ENCODE data around the gene ATP5F1B.

The ATP5F1B gene

DNA sequence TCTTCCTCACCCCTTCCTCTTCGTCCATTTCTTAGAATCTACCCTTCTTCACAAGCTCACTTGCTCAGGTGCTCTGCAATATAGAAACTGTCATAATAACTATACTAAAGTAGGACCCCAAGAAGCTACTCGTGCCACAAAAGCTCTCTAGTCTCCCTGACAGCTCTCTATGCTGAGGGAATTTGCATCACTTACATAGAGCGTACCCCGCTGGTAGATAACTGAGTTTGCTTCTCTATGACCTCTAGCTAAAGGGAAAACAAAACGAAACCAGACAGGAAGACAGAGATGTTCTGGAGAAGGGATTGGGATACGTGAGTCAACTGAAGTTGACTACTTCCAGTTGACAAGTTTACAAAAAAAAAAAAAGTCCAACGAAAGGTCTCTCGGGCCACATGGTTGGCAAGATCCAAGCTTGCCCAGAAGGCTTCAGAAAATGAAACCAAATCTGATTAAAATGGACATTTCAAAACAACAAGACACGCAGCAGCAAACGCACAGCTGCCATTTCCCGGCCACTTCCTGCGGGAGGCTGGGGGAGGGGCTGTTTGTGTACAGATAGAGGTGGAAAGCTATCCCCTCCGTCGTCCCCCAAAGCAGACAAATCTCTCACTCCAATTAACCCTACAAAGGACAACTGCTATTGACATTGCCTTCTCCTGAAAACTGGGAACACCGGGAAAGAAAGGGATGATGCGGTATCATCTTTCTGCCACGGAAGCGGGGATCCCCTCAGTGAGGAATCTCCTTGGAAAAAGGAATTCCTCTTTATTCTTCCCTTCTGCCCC, 16.9 kb downstream of the ATP5F1B start:
- Histone ChIP-seq H3K27me3 (ENCODE audit: insufficient read depth, poor library complexity, severe bottlenecking) (no peaks in the 10 kb centered on the region), H3K27ac (replicated peaks) (peak overlapping the region; percentile 94), H3K4me3 (replicated peaks; ENCODE audit: insufficient read depth, low read length) (peak overlapping the region; percentile 99)
- peak in 1 of 2 experiments; percentile 61 for DNase-seq (ENCODE audit: low read depth in 1 of 2, low spot score in 1 of 2)
- TF ChIP-seq, protein P1, sequence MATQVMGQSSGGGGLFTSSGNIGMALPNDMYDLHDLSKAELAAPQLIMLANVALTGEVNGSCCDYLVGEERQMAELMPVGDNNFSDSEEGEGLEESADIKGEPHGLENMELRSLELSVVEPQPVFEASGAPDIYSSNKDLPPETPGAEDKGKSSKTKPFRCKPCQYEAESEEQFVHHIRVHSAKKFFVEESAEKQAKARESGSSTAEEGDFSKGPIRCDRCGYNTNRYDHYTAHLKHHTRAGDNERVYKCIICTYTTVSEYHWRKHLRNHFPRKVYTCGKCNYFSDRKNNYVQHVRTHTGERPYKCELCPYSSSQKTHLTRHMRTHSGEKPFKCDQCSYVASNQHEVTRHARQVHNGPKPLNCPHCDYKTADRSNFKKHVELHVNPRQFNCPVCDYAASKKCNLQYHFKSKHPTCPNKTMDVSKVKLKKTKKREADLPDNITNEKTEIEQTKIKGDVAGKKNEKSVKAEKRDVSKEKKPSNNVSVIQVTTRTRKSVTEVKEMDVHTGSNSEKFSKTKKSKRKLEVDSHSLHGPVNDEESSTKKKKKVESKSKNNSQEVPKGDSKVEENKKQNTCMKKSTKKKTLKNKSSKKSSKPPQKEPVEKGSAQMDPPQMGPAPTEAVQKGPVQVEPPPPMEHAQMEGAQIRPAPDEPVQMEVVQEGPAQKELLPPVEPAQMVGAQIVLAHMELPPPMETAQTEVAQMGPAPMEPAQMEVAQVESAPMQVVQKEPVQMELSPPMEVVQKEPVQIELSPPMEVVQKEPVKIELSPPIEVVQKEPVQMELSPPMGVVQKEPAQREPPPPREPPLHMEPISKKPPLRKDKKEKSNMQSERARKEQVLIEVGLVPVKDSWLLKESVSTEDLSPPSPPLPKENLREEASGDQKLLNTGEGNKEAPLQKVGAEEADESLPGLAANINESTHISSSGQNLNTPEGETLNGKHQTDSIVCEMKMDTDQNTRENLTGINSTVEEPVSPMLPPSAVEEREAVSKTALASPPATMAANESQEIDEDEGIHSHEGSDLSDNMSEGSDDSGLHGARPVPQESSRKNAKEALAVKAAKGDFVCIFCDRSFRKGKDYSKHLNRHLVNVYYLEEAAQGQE (IDR thresholded peaks at IDR 0.05; ENCODE audit: insufficient replicate concordance, low read depth), result no peak
- TF ChIP-seq CTCF (IDR thresholded peaks at IDR 0.05; ENCODE audit: insufficient read depth, low read length) (no peak), POLR2AphosphoS5 (IDR thresholded peaks at IDR 0.05; ENCODE audit: low read depth) (peak; percentile 32; the same call in 1 of the 2 replicates), GABPA (IDR thresholded peaks at IDR 0.05; ENCODE audit: low read depth) (0 out of 2 replicates have a peak, but pooled peaks have one; percentile 10), SPI1 (IDR thresholded peaks at IDR 0.05; ENCODE audit: borderline replicate concordance, low read depth) (peak; percentile 44; the same call in 1 of the 2 replicates)

DNA sequence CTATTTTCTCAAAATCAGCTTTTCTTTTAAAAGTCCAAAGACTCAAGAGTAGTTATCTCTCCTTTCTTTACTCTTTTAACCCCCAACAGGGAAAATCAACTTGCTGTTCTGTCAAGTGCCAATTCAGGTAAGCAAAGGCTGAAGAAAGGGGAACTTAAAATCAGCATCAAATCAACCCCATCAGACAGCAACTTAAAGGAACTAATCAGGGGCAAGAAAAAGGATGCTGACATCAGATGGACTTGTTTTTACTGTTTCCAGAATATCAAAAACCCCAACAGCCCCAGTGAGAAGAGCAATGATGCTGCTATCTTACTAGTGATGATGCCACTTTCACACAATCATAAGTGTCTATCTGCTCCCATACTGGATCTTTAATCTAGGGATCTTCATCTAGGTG, 19.1 kb downstream of the ATP5F1B start:
- H3K27me3 ChIP-seq (ENCODE audit: insufficient read depth, poor library complexity, severe bottlenecking), result no peaks in the 10 kb centered on the region
- H3K4me3 ChIP-seq (replicated peaks; ENCODE audit: insufficient read depth, low read length), result no peak overlapping the region
- no peak overlapping the region for H3K27ac ChIP-seq (replicated peaks)
- DNase-seq (ENCODE audit: low read depth in 1 of 2, low spot score in 1 of 2), result no peak
- no peak for TF ChIP-seq SPI1 (IDR thresholded peaks at IDR 0.05; ENCODE audit: borderline replicate concordance, low read depth)
- TF ChIP-seq, protein P1 (IDR thresholded peaks at IDR 0.05; ENCODE audit: insufficient replicate concordance, low read depth), result no peak
- TF ChIP-seq GABPA (IDR thresholded peaks at IDR 0.05; ENCODE audit: low read depth), result no peak
- no peak for TF ChIP-seq CTCF (IDR thresholded peaks at IDR 0.05; ENCODE audit: insufficient read depth, low read length)
- no peak for TF ChIP-seq POLR2AphosphoS5 (IDR thresholded peaks at IDR 0.05; ENCODE audit: low read depth)

DNA sequence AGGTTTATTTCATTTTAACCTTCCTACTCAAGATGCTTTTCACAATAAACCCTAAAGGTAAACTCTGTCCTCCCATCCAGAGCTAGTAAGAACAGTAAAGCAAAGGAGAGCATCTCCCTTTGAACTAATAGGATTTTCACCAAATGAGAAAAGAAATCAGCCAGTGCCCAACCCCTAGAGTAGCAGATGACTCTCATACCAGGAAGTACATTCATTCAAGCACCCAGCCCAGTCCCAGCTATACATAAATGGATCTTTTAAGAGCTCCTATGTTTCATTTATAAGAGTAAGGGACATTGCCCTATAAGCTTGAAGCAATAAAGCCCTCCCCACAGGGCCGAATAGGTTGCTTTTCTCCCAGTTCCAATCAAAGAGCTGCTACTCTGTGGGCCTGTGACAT, 23.2 kb downstream of the ATP5F1B start:
- Histone ChIP-seq H3K27ac (replicated peaks) (no peak overlapping the region), H3K27me3 (ENCODE audit: insufficient read depth, poor library complexity, severe bottlenecking) (no peaks in the 10 kb centered on the region), H3K4me3 (replicated peaks; ENCODE audit: insufficient read depth, low read length) (no peak overlapping the region)
- TF ChIP-seq CTCF (IDR thresholded peaks at IDR 0.05; ENCODE audit: insufficient read depth, low read length) (no peak), GABPA (IDR thresholded peaks at IDR 0.05; ENCODE audit: low read depth) (no peak), POLR2AphosphoS5 (IDR thresholded peaks at IDR 0.05; ENCODE audit: low read depth) (no peak), SPI1 (IDR thresholded peaks at IDR 0.05; ENCODE audit: borderline replicate concordance, low read depth) (no peak)
- TF ChIP-seq, protein P1 (IDR thresholded peaks at IDR 0.05; ENCODE audit: insufficient replicate concordance, low read depth), result no peak
- no peak for DNase-seq (ENCODE audit: low read depth in 1 of 2, low spot score in 1 of 2)

Data from HL-60 (cell line).